Measurements from ENCODE around the gene WASHC2A. TPM values are rescaled to one million over a fixed set of nuclear protein-coding genes. Genes with fewer than 3 reads are reported as not detected.
"Not testable (repeated sequence)": the region's sequence is repeated elsewhere in the genome, so short reads cannot be mapped to it uniquely, and the experiment has no call there.

Gene WASHC2A
- total and polyA plus RNA-seq, 8 donors: 49.1 to 71.0 (median 56.3) TPM

DNA sequence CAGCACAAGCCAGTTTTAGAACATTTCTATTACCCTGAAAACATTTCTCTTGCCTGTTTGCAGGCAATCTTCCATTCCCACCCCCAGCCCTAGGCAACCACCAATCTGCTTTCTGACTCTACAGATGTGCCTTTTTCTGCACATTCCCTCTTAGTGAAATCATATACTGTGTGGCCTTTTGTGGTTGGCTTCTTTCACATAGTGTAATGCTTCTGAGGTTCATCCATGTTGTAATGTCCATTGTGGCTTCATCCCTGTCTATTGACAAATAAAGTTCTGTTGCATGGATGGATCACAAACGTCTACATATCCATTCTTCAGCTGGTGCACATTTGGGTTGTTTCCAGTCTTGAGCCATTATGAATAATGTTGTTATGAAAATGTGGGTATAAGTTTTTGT, 77.8 kb downstream of the WASHC2A start:
- H3K36me3 ChIP-seq; ATAC-seq; H3K4me3 ChIP-seq; H3K27me3 ChIP-seq; H3K9me3 ChIP-seq; H3K4me1 ChIP-seq; intact Hi-C loops (cut with DNase I); DNase-seq; H3K27ac ChIP-seq: not testable (repeated sequence)

DNA sequence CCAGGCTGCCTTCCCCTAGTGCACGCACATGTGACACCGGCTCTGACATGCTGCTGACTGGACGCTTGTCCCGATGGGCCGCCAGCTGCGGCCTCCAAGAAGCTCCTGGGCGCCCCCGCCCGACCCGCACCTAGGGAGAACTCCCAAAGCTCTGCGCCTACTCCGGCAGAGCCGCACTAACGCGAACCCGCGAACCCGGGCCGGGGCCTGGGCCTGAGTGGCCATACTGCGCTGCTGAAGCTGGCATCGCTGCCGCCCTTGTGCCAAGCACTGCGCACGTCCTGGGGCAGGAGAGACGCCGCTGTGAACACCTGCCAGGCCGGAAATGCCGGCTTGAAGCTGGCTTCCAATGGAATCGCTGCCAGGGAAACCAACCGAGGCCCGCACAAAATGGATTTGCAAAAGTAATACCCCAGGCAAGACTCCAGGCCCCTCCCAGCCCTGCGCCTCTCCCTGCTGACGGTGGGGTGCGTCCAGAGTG, 85.1 kb downstream of the WASHC2A start:
- peak in 3 of 4 donors; percentile 24 to 72 (median 33) for DNase-seq
- intact Hi-C loops (cut with DNase I): no loop called here
- H3K4me1 ChIP-seq: no peaks in the 10 kb centered on the region
- ATAC-seq: peak; percentile 73
- no peak overlapping the region for H3K27ac ChIP-seq
- H3K27me3 ChIP-seq: peaks cover 3 to 7% of the 10 kb centered on the region in 2 donors
- H3K9me3 ChIP-seq: no peaks in the 10 kb centered on the region
- no peak overlapping the region for H3K4me3 ChIP-seq
- TF ChIP-seq, protein P1, sequence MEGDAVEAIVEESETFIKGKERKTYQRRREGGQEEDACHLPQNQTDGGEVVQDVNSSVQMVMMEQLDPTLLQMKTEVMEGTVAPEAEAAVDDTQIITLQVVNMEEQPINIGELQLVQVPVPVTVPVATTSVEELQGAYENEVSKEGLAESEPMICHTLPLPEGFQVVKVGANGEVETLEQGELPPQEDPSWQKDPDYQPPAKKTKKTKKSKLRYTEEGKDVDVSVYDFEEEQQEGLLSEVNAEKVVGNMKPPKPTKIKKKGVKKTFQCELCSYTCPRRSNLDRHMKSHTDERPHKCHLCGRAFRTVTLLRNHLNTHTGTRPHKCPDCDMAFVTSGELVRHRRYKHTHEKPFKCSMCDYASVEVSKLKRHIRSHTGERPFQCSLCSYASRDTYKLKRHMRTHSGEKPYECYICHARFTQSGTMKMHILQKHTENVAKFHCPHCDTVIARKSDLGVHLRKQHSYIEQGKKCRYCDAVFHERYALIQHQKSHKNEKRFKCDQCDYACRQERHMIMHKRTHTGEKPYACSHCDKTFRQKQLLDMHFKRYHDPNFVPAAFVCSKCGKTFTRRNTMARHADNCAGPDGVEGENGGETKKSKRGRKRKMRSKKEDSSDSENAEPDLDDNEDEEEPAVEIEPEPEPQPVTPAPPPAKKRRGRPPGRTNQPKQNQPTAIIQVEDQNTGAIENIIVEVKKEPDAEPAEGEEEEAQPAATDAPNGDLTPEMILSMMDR (IDR thresholded peaks at IDR 0.05): no peak
- H3K36me3 ChIP-seq: no peaks in the 10 kb centered on the region

DNA sequence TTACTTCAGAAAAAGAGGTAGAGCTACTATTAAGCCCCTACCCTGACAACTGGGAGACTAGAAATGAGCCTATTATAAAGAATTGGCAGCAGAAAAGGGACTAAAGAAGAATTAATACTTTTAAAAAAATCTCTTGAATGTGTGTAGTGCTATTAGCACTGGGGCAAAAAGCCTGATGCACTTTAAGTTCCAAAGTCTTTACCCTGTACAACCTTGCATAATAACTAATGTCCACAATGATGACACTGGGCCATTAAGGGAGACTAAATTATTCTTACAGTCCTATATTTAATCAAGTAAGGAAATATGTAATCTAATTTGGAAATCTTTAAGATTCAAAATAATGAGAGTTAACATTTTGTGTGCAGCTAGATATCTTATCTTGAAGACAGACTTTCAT, 90.1 kb downstream of the WASHC2A start:
- ATAC-seq; H3K27me3 ChIP-seq; H3K36me3 ChIP-seq; H3K9me3 ChIP-seq; H3K4me3 ChIP-seq; DNase-seq; intact Hi-C loops (cut with DNase I); H3K27ac ChIP-seq; H3K4me1 ChIP-seq: not testable (repeated sequence)

DNA sequence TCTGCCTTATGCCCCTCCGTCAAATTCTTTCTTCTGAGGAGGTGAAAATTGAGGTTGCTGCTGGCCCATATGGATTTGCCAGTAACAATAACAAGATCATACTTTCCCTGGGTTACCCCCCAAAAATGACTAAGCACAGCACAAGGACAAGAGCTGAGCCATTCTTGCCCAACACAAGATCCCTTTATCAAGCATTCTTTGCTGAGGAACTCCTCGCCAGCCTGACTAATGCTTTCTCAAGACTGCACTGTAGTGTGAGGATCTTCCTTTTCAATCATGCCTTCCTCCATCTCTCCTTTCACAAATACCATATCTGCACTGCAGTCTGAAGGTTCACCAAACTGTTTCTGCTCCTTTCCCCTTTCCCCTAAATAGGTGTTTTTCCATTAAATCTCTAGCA, 92.1 kb downstream of the WASHC2A start:
- ATAC-seq; H3K36me3 ChIP-seq; intact Hi-C loops (cut with DNase I); H3K9me3 ChIP-seq; H3K4me3 ChIP-seq; DNase-seq; H3K4me1 ChIP-seq; H3K27ac ChIP-seq; H3K27me3 ChIP-seq: not testable (repeated sequence)

DNA sequence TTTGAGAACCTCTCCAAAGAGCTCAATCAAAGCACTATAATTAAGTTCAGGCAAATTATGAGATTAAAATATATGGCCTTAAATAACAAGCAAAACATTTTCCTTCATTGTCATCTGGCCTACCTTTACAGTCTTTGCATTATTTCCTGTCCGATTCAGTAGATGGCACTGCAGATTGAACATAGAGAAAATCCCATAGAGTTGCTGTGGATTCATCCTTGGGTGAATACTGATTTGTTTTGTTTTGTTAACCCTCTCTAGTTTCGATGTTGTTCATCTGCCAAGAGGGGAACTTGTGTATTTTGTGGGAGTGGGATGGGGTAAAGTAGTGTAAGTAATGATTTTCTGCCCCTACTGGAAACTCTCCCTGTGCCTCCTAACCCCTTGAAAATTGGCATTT, 97.3 kb downstream of the WASHC2A start:
- intact Hi-C loops (cut with DNase I); H3K36me3 ChIP-seq; H3K27ac ChIP-seq; H3K4me1 ChIP-seq; H3K27me3 ChIP-seq; H3K9me3 ChIP-seq; ATAC-seq; H3K4me3 ChIP-seq: not testable (repeated sequence)
- peak in 1 of 4 donors; percentile 6 for DNase-seq

DNA sequence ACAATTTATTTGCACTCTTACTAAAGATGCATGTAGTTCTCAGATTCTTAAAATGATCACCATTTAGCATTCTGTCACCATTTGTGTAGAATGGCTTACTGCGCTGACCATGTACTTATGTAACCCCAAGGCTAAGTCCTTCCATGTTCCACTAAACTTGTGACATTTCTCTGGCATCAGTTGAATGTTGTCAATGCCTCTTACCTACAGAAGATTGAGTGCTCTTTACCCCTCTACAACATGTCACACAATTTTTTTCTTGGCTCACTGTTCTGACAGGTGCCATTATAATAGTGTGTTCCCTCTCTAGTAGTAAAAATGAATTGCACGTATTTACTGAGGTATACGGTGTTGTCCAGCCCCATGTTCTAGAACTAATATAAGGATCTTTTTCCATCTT, 100.1 kb downstream of the WASHC2A start:
- H3K9me3 ChIP-seq; H3K4me1 ChIP-seq; H3K4me3 ChIP-seq; H3K27ac ChIP-seq; H3K36me3 ChIP-seq; intact Hi-C loops (cut with DNase I); H3K27me3 ChIP-seq: not testable (repeated sequence)
- DNase-seq (peak in 1 of 4 donors; percentile 2), ATAC-seq (peak; percentile 92)

DNA sequence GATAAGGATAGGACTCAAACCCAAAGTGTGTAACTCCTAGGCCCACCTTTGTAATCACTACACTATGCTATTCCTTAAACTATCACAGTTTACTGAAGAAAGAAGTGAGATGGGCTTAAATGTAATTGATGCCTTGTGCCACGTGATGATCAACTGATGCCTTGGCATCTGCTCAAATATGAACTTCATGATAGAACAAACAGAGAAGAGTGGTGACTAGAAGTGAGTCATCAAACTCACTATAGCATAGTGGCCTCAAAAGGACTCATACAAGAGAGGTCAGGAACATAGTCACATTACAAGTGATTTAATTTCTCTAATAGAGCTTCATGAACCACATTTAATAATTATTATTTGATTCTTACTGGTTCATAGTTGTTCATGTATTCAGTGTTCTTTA, 101.8 kb downstream of the WASHC2A start:
- H3K27ac ChIP-seq; H3K4me1 ChIP-seq; DNase-seq; H3K9me3 ChIP-seq; H3K27me3 ChIP-seq; H3K36me3 ChIP-seq; H3K4me3 ChIP-seq; intact Hi-C loops (cut with DNase I): not testable (repeated sequence)
- peak; percentile 59 for ATAC-seq

DNA sequence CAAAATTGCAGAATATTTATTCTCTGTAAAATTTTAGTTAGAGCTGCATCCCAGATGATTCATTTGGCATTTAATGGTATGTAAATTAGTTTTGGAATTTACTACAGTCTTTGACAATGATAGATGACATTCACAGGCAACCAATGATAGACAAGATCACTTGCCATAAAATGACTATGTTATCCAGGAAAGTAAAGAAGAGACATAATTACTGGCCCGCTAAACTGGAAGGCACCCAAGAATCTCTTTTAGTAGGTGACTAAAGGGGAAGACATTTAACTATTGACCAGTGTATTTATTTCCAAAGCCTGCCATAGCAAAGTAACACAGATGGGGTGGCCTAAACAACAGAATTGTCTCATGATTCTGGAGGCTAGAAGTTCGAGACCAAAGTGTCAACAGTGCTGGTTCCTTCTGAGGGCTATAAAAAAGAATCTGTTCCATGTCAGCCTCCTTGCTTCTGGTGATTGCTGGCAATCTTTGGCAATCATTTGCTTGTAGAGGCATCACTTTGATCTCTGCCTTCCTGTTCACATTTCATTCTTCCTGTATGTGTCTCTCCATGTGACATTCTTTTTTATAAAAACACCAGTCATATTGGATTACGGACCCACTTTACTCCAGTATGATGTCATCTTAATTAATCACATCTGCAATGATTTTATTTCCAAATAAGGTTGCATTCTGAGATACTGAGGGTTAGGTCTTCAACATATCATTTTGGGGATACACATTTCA, 107.2 kb downstream of the WASHC2A start:
- H3K27me3 ChIP-seq; H3K27ac ChIP-seq; H3K4me1 ChIP-seq; H3K4me3 ChIP-seq; H3K9me3 ChIP-seq; intact Hi-C loops (cut with DNase I); ATAC-seq; H3K36me3 ChIP-seq; DNase-seq: not testable (repeated sequence)

Other genes starting within 250 kb of the WASHC2A start
- 10 to 100 TPM; 21.5 to 23.6 TPM for gene PARG, start 125.9 kb upstream of the WASHC2A start, total RNA-seq
- 10 to 100 TPM; 27.8 to 34.4 (median 31.1) TPM for gene PARG, start 125.9 kb upstream of the WASHC2A start, polyA plus RNA-seq (ENCODE audit: insufficient read length in 6 of 6)
- 10 to 100 TPM in 1 of 2 donors, 1 to 10 TPM in 1; 9.6 to 15.5 TPM for gene TIMM23B, start 125.9 kb upstream of the WASHC2A start, total RNA-seq
- 10 to 100 TPM; 15.7 to 20.5 (median 19.4) TPM for gene TIMM23B, start 125.9 kb upstream of the WASHC2A start, polyA plus RNA-seq (ENCODE audit: insufficient read length in 6 of 6)
- gene AGAP6, start 79.5 kb upstream of the WASHC2A start, total RNA-seq: 10 to 100 TPM in 1 of 2 donors, 1 to 10 TPM in 1; 6.0 to 12.9 TPM
- 10 to 100 TPM; 25.1 to 38.6 (median 29.0) TPM for gene AGAP6, start 79.5 kb upstream of the WASHC2A start, polyA plus RNA-seq (ENCODE audit: insufficient read length in 6 of 6)
- 1 to 10 TPM in 1 of 2 donors, under 1 TPM in 1; 0.68 to 4.5 TPM for gene ASAH2, start 183.6 kb downstream of the WASHC2A start, total RNA-seq
- gene ASAH2, start 183.6 kb downstream of the WASHC2A start, polyA plus RNA-seq (ENCODE audit: insufficient read length in 6 of 6): 1 to 10 TPM in 5 of 6 donors, under 1 TPM in 1; 0.70 to 4.6 (median 2.7) TPM